PC-9 (cell line): ENCODE data around the gene IL1R1.

Source experiments
- EZH2 ChIP-seq: fragments of 200-600 bp; sonication (generic); IDR thresholded peaks from 2 replicates; pipeline ENCODE4 v1.8.0; 2017; ENCODE audit warnings: antibody characterized with exemption, low read depth
- TF ChIP-seq, protein P1 (sequence below): fragments of 200-600 bp; sonication (generic); conservative IDR thresholded peaks from 2 replicates; pipeline ENCODE4 v1.6.1; 2017; ENCODE audit warnings: mixed run types, antibody characterized with exemption, mild to moderate bottlenecking, moderate library complexity

DNA sequence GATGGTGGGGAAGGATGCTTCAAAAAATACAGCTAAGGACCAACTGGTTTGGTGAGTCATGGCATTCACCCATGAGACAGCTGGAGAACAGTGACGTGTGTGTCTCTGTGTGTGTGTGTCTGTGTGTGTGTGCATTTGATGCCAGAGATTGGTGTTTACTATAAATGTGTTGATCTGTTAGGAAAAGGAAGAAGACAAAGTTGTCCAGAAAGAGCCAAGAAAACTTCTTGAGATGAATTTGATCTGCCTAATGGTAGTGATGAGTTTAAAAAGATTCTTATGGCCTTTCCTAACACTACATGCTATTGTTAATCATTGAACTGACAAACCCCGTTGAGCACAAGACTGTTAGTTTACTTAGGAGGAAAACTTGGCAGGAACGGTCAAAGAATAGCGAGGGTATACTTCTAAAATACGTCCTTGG is 36.4 kb upstream of the IL1R1 start:
- TF ChIP-seq, protein P1, sequence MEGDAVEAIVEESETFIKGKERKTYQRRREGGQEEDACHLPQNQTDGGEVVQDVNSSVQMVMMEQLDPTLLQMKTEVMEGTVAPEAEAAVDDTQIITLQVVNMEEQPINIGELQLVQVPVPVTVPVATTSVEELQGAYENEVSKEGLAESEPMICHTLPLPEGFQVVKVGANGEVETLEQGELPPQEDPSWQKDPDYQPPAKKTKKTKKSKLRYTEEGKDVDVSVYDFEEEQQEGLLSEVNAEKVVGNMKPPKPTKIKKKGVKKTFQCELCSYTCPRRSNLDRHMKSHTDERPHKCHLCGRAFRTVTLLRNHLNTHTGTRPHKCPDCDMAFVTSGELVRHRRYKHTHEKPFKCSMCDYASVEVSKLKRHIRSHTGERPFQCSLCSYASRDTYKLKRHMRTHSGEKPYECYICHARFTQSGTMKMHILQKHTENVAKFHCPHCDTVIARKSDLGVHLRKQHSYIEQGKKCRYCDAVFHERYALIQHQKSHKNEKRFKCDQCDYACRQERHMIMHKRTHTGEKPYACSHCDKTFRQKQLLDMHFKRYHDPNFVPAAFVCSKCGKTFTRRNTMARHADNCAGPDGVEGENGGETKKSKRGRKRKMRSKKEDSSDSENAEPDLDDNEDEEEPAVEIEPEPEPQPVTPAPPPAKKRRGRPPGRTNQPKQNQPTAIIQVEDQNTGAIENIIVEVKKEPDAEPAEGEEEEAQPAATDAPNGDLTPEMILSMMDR, result no peak
- no peak for TF ChIP-seq EZH2
